ENCODE results near the gene ATG7.
"Not testable (repeated sequence)": the region's sequence is repeated elsewhere in the genome, so short reads cannot be mapped to it uniquely, and the experiment has no call there.

The ATG7 gene

DNA sequence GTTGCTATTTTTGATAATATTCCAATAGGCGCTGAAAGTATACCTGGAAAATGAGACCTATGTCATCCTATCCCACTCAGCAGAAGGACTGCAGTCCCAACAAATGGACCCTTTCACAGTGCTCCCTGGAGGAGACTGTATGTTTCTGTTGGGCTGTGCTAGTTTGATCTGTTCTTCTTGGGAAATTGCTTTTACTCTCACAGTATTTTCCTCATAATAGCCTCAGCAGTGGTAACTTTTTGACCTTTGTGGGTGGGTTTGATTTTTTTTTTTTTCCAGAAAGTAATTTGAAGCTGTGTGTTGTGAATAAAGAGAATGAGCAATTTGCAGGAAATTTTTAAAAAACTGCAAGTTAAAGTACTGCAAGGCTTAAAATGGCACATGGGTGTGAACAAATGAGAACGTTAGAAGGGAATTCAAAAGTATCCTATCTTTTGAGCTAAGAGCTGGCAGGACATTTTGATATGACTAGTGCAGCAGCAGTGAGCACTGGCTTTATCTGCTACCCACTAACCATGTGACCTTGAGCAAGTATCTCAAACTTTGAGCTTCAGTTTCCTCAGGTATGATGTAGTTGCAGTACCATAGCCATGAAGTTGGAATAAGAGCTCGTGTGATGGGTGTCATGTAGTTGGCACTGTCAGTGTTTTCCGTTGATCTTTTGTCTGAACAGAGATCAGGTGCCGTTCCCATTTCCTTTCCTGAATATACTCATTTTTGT lies 118.4 kb downstream of the ATG7 start:
- DNase-seq (ENCODE audit: low read depth), result no peak

DNA sequence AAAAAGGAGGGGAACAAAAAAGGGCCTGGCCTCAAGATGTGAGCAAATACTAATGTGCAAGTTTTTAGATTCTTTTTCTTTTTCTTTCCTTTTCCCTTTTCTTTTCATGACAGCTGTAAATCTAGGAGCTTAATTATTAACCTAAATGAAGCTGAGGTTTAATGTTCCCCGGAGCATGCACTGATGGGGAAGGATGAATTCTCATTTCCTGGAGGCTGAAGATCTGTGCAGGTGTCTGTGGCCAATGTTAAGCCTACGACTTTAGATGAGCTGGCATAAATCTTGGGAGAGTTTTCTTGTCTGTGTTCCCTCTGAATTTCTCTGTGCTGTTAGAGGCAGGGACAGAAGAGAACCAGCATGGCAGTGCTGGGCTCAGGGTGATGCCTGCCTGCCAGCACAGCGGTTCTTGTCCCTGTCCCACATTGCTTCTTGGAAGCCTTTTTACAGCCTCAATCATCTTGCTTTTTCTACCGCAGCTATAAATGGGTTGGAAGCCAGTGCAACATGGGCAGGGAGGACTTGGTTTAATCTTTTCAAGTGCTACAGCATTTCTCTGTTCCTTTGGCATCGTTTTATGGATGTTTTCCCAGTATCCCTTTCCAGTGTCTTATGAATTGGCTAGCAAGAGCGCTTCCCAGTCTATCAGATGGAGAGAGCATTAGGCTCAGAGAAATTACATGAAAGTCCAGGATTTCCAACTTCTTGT lies 119.1 kb downstream of the ATG7 start:
- no peak for DNase-seq (ENCODE audit: low read depth)

GRCh38 chr3:11392014-11392859 lies 120.0 kb downstream of the ATG7 start:
- DNase-seq (ENCODE audit: low read depth), result no peak

DNA sequence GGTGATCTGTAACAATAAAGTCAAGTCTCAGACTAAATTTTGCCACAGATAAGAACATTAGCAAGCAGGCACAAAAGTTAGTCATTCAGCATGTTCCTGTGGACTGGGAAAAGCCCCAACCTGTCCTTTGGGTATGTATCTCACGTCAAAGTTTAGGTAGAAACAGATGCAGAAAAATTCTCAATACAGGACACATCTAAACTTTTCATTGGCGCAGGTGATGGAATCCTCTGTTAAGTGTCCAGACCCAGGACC lies 120.6 kb downstream of the ATG7 start:
- no peak for DNase-seq (ENCODE audit: low read depth)

DNA sequence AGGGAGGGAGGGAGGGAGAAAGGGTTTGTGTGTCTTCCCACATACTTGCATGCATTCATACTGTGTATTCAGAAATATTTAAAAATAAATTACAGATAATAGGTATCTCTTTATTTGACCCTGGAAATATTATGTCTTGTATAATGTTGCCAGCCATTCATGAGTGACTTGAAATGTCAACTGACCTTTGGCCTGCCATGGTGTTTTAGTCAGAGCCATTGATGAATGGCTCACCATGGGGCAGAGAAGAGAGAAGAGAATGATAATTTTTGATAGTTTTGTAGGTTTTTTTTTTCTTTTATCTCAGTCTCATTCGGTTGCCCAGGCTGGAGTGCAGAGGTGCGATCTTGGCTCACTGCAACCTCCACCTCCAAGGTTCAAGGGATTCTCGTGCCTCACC lies 121.2 kb downstream of the ATG7 start:
- DNase-seq (ENCODE audit: low read depth), result no peak

GRCh38 chr3:11394392-11394791 lies 122.2 kb downstream of the ATG7 start:
- DNase-seq (ENCODE audit: low read depth), result no peak

GRCh38 chr3:11400213-11400612 lies 128.0 kb downstream of the ATG7 start:
- no peak for DNase-seq (ENCODE audit: low read depth)

DNA sequence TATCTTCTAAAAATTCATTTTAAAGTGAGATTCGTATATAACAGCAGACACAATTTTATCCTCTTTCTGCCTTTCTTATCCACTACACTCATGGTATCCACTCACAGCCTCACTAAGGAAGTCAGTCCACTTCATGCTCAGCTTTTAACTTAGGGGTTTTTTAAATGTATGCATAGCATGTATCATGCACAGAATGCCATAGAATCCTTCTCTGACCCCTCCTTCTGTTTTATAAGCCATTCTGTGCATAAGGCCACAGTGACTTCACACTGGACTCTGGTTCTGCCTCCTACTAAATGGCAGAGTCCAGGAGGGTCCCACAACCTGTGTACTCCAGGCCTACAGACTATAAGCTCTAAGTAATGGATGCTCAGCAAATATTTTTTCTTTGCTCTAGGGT lies 129.2 kb downstream of the ATG7 start:
- no peak for DNase-seq (ENCODE audit: low read depth)

GRCh38 chr3:11405323-11405722 lies 133.1 kb downstream of the ATG7 start:
- no peak for DNase-seq (ENCODE audit: low read depth)

GRCh38 chr3:11407644-11408043 lies 135.4 kb downstream of the ATG7 start:
- DNase-seq (ENCODE audit: low read depth), result no peak

DNA sequence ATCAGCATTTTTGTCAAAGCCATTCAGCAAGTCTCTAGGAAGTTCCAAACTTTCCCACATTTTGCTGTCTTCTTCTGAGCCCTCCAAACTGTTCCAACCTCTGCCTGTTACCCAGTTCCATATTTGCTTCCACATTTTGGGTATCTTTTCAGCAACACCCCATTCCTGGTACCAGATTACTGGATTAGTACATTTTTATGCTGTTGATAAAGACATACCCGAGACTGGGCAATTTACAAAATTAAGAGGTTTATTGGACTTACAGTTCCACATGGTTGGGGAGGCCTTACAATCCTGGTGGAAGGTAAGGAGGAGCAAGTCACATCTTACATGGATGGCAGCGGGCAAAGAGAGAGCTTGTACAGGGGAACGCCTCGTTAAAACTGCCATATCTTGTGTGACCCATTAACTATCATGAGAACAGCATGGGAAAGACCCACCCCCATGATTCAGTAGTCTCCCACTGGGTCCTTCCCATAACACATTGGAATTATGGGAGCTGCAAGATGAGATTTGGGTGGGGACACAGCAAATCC lies 136.2 kb downstream of the ATG7 start:
- DNase-seq (ENCODE audit: low read depth), result not testable (repeated sequence)

GRCh38 chr3:11410564-11410963 lies 138.4 kb downstream of the ATG7 start:
- DNase-seq (ENCODE audit: low read depth), result no peak

- no peak for DNase-seq (ENCODE audit: low read depth)
Observed at GRCh38 chr3:11411956-11412355, 139.8 kb downstream of the ATG7 start.

DNA sequence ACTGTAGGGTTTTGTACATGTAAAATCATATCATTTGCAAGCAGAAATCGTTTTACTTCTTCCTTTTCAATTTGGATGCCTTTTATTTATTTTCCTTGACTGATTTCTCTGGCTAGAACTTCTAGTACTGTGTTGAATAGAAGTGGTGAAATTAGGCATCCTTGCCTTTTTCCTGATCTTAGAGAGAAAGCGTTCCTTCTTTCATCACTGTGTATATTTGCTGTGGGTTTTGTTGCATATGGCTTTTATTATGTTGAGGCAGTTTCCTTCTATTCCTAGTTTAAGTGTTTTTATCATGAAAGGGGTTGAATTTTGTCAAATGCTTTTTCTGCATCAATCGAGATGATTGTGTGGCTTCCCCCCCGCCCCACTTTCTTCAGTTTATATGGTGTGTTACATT lies 140.9 kb downstream of the ATG7 start:
- no peak for DNase-seq (ENCODE audit: low read depth)

GRCh38 chr3:11415099-11415498 lies 142.9 kb downstream of the ATG7 start:
- DNase-seq (ENCODE audit: low read depth), result no peak

GRCh38 chr3:11420066-11420465 lies 147.9 kb downstream of the ATG7 start:
- DNase-seq (ENCODE audit: low read depth), result no peak

DNA sequence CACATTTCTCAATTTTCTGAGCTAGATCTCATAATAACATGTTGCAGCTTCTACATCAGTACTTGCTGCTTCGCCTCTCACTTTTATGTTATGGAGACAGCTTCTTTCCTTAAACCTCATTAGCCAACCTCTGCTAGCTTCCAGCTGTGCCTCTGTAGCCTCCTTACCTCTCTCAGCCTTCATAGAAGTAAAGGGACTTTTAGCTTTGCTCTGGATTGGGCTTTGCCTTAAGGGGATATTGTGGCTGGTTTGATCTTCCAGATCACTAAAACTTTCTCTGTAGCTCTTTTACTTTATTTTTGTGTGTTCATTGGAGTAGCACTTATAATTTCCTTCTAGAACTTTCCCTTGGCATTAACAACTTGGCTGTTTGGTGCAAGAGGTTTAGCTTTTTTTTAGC lies 150.1 kb downstream of the ATG7 start:
- no peak for DNase-seq (ENCODE audit: low read depth)

DNA sequence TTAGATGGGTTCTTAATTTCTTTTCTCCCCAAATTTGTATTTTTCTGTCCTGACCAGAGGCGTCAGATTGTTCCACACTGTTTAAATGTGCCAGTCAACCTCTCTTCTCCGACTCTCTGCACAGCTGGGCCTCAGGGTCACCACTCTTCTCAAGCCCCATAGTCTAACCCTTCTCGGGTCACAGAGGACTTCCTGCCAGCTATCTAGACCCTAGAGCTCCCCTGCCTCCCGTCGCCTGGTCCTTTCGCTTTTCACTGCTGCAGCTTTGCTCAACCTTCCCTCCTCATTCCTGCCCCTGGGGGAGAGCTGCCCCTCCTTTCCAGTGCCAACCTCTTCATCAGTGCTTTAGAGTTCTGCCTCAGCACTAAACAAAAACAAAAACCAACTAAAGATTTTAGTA lies 151.7 kb downstream of the ATG7 start:
- no peak for DNase-seq (ENCODE audit: low read depth)

GRCh38 chr3:11424277-11424676 lies 152.1 kb downstream of the ATG7 start:
- no peak for DNase-seq (ENCODE audit: low read depth)

- DNase-seq (ENCODE audit: low read depth), result no peak
Observed at GRCh38 chr3:11430207-11430606, 158.0 kb downstream of the ATG7 start.

GRCh38 chr3:11430624-11431023 lies 158.4 kb downstream of the ATG7 start:
- DNase-seq (ENCODE audit: low read depth), result no peak

- no peak for DNase-seq (ENCODE audit: low read depth)
Observed at GRCh38 chr3:11431319-11431718, 159.1 kb downstream of the ATG7 start.

DNA sequence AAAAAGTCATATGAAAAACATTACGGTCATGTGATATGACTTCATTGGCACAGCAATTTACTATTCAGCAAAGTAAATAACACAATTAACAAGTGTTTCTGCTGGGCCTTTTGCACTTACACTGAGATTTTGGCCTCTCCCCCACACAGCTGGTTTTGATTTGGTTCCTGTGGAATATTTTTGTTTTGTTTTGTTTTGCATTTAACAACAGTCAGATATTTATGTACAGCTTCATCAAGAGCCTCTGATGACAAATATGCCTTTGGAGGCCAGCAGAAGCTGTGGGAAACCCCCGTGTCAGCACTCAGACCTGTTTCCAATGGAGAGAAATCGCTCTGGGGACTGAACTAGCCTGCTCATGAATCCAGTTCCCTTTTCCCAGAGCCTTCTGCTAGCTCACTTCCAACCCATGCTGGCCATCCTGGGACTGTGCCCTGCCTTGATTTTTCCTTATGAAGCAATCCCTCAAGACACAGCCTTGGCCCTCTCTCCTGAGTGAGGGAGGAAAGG lies 161.9 kb downstream of the ATG7 start:
- no peak for DNase-seq (ENCODE audit: low read depth)

All from stimulated activated CD8-positive, alpha-beta memory T cell treated with anti-CD3 and anti-CD28 coated beads, Interleukin-12 subunit alpha, Interleukin-12 subunit beta, amount 100 ng/mL, for 1 hour (primary cell).